LoVo (cell line): ENCODE measurements around the gene GRID2IP.

Experiments used
- DNase-seq: peaks from one replicate; pipeline ENCODE4 v3.0.0-alpha.2; 2016; ENCODE audit warnings: low spot score

The GRID2IP gene

DNA sequence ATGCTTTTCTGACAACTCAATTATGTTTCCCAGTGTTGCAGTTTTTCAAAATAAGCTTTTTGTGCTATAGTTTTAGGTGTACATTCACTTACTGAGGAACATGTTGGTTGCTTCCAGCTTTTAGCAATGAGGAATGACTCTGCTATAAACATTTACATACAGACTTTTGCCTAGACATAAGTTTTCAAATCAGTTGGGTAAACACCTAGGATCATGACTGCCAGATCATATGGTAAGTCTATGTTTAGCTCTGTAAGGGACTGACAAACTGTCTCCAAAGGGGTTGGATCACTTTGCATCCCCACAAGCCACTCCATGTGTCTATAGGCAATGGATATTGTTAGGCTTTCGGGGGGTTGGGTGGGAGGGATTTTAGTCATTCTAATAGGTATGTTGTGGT, 10.8 kb upstream of the GRID2IP start:
- no peak for DNase-seq

GRCh38 chr7:6559896-6560295, 8.6 kb upstream of the GRID2IP start:
- DNase-seq, result no peak

GRCh38 chr7:6558837-6559236, 7.6 kb upstream of the GRID2IP start:
- peak; percentile 58 for DNase-seq

GRCh38 chr7:6556196-6556595, 4.9 kb upstream of the GRID2IP start:
- no peak for DNase-seq

- DNase-seq, result no peak
Measured at GRCh38 chr7:6554848-6555247, 3.6 kb upstream of the GRID2IP start.

DNA sequence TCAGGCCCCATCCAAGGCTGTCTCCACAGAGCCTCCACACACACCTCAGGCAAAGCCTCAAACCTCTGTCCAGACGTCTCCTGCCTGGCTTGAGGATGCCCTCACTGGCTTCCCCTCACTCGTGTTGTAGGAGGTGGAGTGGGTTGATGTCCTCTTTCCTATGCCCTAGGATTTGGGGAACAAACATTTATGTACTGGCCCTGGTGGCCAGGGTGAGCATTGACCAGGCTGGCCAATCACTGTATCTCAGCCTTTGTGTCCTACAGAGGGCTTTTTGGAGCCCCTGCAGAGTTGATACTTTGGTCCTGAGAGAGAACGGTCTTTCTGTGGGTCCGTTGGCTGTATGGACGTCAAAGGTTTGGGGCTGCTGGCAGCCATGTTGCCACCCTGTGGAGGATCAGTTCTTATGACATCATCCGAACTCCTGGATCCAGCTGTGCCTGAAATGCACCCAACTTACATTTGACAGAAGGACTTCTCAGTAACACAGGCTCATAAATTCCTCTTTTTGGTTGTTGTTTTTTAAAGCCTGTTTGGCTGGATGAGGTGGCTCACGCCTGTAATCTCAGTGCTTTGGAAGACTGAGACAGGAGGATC, 2.3 kb upstream of the GRID2IP start:
- no peak for DNase-seq

DNA sequence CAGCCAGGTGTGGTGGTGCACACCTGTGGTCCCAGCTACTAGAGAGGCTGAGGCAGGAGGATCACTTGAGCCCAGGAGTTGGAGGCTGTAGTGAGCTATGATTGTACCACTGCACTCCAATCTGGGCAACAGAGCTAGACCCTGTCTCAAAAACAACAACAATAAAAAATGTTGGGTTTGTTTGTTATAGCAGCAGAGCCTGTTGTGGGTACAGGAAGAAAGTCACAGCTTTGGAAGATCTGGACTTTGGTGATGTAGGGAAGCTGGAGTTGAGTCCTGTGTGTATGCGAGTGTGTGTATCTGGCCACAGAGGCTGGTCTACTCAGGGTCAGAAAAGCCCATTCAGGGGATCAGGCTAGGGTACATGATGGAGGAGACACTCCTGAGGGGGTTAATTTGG, 3.9 kb downstream of the GRID2IP start:
- no peak for DNase-seq

- no peak for DNase-seq
Measured at GRCh38 chr7:6546498-6547251, 4.6 kb downstream of the GRID2IP start.

DNA sequence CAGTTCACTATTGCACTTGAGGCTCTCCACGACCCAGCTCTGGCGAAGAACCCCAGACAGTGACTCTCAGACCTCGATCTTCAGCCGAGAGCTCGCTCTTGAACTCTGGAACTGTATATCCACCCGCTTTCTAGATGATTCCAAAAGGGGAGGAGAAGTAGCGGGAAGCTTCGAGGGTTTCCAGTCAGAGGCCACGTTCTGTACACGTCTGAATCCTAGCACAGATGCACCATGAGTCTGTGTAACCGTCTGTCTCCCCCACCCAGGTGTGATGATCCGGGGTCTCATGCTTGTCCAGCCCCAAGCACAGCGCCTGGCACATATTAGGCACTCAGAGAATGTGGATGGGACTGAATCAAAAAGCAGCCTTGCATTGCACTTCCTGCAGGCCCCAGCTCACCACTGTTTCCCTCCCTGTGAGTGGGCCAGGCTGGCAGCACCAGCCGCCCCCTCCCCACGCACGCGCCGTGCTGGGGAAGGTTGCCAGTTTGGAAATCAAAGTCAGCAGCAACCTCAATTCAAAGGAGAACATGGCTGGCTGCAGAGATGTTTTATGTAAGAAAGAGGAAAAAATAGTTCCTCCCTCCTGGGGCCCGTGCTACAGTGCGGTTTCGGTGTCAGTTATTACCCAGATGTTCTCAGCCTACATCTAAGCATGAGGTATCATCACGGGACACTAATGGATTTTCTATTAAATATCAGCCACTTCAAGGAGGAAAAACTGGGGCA, 5.7 kb downstream of the GRID2IP start:
- DNase-seq, result no peak

DNA sequence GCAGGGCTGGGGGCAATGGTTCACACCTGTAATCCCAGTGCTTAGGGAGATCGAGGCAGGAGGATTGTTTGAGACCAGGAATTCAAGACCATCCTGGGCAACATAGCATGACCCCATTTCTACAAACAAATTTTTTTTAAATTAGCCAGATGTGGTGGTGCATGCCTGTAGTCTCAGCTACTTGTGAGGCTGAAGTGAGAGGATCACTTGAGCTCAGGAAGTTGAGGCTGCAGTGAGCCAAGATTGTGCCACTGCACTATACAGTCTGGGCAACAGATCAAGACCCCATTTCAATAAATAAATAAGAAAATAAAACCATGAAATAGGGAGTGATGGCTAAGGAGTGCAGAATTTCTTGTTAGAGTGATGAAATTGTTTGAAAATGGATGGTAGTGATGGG, 8.9 kb downstream of the GRID2IP start:
- no peak for DNase-seq

- DNase-seq, result no peak
Measured at GRCh38 chr7:6536262-6537260, 14.7 kb downstream of the GRID2IP start.

DNA sequence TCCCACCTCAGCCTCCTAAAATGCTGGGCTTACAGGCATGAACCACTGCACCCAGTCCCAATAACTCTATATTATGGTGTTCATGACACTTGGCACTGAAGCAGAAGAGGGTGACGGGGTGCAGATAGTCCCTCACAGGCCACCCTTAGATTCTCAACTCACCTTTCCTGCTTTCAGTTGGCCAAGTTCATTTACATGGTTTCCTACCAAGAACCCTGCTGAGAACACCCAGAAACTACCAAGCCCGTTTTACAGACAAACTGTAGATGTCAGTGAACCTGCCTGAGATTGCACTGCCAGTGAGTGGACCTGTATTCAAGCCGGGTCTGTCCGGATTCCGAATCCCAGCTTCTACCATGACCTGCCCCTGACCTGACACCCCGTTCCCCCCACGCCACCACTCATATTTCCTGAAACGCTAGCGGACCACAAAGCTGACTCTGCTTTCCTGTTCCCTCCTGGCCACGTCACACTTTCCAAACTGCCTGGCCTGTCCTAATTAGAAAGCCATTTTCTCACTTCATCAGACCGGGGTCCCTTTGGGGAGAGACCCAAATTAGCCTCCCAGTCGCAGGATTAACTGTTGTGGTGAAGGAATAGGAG, 17.3 kb downstream of the GRID2IP start:
- no peak for DNase-seq

DNA sequence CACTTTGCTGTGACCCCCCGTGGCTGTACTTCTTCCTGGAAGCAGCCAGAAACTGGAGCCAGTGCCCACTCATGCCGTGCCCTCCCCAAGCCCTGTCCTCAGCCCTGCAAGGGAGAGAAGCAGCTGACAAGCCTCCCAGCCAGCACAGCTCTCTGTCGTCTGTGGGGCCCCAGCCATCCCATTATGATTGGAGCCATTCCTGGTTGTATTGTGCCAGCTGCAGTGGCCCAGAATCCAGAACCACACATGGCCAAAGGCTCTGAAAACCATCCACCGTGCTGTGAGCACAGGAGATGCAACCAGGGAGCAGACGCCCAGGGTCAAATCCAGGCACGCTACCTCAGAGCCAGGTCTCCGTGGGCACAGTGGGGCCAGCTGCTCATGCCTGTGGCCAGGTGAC, 18.7 kb downstream of the GRID2IP start:
- no peak for DNase-seq

DNA sequence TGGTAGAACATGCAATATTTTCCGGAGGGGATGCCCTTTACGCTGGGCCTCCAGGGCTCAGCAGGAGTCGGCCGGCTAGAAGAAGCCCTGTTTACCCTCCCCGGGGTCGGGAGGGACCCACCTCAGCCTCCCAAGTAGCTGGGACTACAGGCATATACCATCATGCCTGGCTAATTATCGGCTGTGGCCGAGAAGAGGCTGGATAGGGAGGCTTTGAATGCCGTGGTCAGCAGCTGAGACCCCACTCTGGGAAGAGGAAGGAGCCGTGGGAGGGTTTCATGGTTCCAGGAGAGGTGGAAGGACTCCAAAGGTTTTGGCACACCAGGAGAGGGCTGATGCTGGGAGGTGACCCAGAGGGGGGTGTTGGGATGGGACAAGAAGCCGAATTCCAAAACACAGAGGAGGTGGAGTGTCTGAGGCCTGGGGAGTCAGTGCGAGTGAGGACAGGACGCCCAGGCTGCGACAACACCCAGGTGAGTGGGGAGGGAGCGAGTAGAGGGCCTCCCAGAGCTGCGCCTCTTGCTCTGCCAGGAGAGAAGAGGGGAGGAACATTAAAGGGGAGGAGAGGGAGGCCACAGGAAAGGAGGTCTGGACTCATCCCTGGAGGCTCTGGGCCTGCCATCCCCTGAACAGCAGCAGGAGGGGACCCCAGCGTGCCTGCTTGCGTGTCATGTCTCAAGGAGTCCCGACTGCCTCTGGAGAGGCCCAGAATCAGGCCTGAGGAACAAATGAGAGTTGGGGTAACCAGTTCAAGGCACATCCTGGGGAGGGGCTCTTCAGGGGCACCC, 19.6 kb downstream of the GRID2IP start:
- DNase-seq, result no peak

DNA sequence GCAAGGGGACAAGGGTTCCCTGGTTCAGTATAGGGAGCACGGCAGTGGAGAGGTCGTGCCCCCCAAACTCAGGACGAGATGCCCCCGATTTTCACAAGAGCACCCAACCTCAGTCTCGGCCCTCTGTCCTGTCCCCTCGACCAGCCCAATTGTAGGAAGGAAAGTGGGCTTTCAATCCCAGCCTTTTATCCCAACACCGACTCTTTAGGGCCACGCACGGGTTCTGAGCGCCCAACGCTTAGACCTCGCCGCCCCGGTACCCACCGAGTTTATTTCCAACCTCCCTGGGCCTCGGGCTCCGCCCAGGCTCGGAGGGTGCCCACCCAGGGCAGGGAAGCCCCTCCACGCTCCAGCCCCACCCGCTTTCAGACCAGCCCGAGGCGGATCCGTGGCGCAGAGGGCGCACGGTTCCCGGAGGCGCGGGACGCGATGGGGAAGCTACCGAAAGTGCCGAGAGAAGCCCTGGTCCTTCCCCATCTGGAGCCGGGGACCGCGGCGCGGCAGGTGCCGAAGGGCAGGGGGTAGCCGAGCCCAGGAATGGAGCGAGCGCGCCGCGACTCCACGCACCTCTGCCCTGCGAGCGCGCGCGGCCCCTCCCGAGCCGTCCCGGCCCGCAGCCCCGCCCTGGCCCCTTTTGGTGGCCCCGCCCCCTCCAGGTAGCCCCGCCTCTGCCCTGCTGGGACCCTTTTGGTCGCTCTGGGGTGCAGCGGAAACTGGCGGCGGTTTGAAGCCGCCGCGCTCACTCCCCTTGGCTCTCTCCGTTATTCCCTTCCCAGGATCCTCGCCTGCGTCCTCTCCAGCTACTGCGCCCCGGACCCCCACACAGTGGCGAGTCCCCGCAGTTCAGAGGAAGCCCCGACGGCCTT, 20.4 kb downstream of the GRID2IP start:
- DNase-seq, result no peak

GRCh38 chr7:6529643-6530042, 21.6 kb downstream of the GRID2IP start:
- no peak for DNase-seq

DNA sequence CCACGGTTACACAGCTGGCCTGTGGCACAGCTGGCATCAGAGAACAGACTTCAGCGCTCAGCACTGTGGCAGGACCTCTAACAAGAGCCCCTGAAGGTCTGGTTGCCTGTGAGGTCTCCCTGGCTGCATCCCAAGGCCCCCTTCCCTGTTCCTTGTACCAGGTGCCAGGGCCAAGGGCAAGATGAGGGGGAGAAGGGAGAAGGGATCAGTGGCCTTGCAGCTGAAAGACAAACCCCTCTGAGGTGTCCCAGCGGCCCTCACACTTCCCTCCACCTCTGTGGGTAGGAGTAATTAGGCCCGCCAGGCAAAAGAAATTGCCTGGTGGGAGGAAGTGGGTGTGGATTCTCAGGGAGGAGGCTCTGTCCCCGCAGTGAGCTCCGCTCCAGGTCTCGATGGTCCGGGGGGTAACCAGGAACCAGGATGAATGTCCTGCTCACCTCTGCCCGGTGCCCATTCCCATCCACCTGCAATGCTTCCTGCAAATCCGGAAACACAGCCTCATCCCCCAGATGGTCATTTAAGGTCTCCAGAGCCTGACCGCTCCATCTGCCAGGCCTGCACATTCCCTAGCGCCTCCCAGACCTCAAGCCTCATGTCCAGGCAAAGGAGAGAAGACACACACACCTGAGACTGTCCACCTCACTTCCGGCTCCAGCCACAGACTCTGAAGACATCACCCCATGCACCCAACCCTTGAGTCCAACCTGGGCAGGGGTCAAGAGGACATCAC, 22.7 kb downstream of the GRID2IP start:
- DNase-seq, result no peak

- DNase-seq, result no peak
Measured at GRCh38 chr7:6526997-6527378, 24.3 kb downstream of the GRID2IP start.
